ENCODE results near the gene GOLGA6A. TPM values are rescaled to one million over a fixed set of nuclear protein-coding genes. Genes with fewer than 3 reads are reported as not detected.

GOLGA6A gene
- total RNA-seq, 1 experiment from 2014 or later: not detected

- no TSS peak for BruUV-seq (replicated peaks)
- CTCF ChIA-PET: interaction anchor here (1.1 kb wide), 1 partner anchor 185 kb away, joined by 4 read pairs; no protein-coding TSS in a partner anchor
- DNase-seq: no peak
- intact Hi-C loops (cut with micrococcal nuclease; ENCODE audit: unreplicated experiment): no loop called here
- H3K36me3 Mint-ChIP-seq (ENCODE audit: insufficient read depth, unreplicated experiment): no peaks in the 10 kb centered on the region
- H3K27me3 Mint-ChIP-seq (ENCODE audit: unreplicated experiment): peaks cover 93% of the 10 kb centered on the region
- TF ChIP-seq CTCF (IDR thresholded peaks at IDR 0.05; ENCODE audit: unreplicated experiment): no peak
- H3K4me1 Mint-ChIP-seq (ENCODE audit: low read depth, unreplicated experiment): no peaks in the 10 kb centered on the region
- H3K4me3 Mint-ChIP-seq (ENCODE audit: low read depth, unreplicated experiment): no peak overlapping the region
- no peaks in the 10 kb centered on the region for H3K9me3 Mint-ChIP-seq (ENCODE audit: low read depth, unreplicated experiment)
- H3K27ac Mint-ChIP-seq (ENCODE audit: unreplicated experiment): no peak overlapping the region
These were observed 40.2 kb upstream of the GOLGA6A start for GRCh38 chr15:74122403-74123130.

DNA sequence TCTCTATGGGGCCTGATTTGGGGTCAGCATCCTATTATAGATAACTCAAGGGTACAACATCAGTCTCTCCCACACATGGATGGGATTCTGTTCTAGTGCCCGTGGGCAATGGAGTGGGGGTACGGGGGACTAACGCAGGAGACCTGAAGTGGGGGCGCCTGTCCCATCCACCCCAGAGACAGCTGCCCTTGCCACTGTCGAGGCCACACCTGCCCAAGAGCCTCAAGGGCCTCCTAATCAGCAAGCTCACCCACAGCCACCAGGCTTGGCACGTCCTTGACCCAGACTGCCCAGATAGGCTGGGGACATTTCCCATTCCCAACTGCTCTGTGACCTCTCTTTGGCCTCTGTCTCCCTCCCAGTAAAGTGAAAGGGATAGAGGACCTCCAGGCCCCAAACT, 39.5 kb upstream of the GOLGA6A start:
- no peak for DNase-seq
- H3K36me3 Mint-ChIP-seq (ENCODE audit: insufficient read depth, unreplicated experiment): no peaks in the 10 kb centered on the region
- intact Hi-C loops (cut with micrococcal nuclease; ENCODE audit: unreplicated experiment): no loop called here
- H3K4me1 Mint-ChIP-seq (ENCODE audit: low read depth, unreplicated experiment): no peaks in the 10 kb centered on the region
- CTCF ChIA-PET: interaction anchor here (1.1 kb wide), 1 partner anchor 186 kb away, joined by 4 read pairs; no protein-coding TSS in a partner anchor
- no peak overlapping the region for H3K27ac Mint-ChIP-seq (ENCODE audit: unreplicated experiment)
- peaks cover 92% of the 10 kb centered on the region for H3K27me3 Mint-ChIP-seq (ENCODE audit: unreplicated experiment)
- TF ChIP-seq CTCF (IDR thresholded peaks at IDR 0.05; ENCODE audit: unreplicated experiment): no peak
- no TSS peak for BruUV-seq (replicated peaks)
- no peak overlapping the region for H3K4me3 Mint-ChIP-seq (ENCODE audit: low read depth, unreplicated experiment)
- H3K9me3 Mint-ChIP-seq (ENCODE audit: low read depth, unreplicated experiment): no peaks in the 10 kb centered on the region

- H3K36me3 Mint-ChIP-seq (ENCODE audit: insufficient read depth, unreplicated experiment): no peaks in the 10 kb centered on the region
- no peaks in the 10 kb centered on the region for H3K9me3 Mint-ChIP-seq (ENCODE audit: low read depth, unreplicated experiment)
- no peak for TF ChIP-seq CTCF (IDR thresholded peaks at IDR 0.05; ENCODE audit: unreplicated experiment)
- H3K4me1 Mint-ChIP-seq (ENCODE audit: low read depth, unreplicated experiment): no peaks in the 10 kb centered on the region
- peaks cover 83% of the 10 kb centered on the region for H3K27me3 Mint-ChIP-seq (ENCODE audit: unreplicated experiment)
- intact Hi-C loops (cut with micrococcal nuclease; ENCODE audit: unreplicated experiment): no loop called here
- CTCF ChIA-PET: interaction anchor here (0.7 kb wide), 1 partner anchor 72 kb away, joined by 3 read pairs; no protein-coding TSS in a partner anchor
- DNase-seq: no peak
- BruUV-seq (replicated peaks): no TSS peak
- H3K4me3 Mint-ChIP-seq (ENCODE audit: low read depth, unreplicated experiment): no peak overlapping the region
- H3K27ac Mint-ChIP-seq (ENCODE audit: unreplicated experiment): no peak overlapping the region
These were observed 38.7 kb upstream of the GOLGA6A start for GRCh38 chr15:74121039-74121438.

- no TSS peak for BruUV-seq (replicated peaks)
- CTCF ChIA-PET: interaction anchor here (0.7 kb wide), 2 partner anchors 72 to 189 kb away, joined by 3 to 6 read pairs; no protein-coding TSS in a partner anchor
- Mint-ChIP-seq H3K4me3 (ENCODE audit: low read depth, unreplicated experiment) (no peak overlapping the region), H3K27ac (ENCODE audit: unreplicated experiment) (no peak overlapping the region), H3K9me3 (ENCODE audit: low read depth, unreplicated experiment) (no peaks in the 10 kb centered on the region), H3K4me1 (ENCODE audit: low read depth, unreplicated experiment) (no peaks in the 10 kb centered on the region), H3K27me3 (ENCODE audit: unreplicated experiment) (peaks cover 78% of the 10 kb centered on the region), H3K36me3 (ENCODE audit: insufficient read depth, unreplicated experiment) (no peaks in the 10 kb centered on the region)
- TF ChIP-seq CTCF (IDR thresholded peaks at IDR 0.05; ENCODE audit: unreplicated experiment): no peak
- intact Hi-C loops (cut with micrococcal nuclease; ENCODE audit: unreplicated experiment): no loop called here
- DNase-seq: no peak
These were observed 38.1 kb upstream of the GOLGA6A start for GRCh38 chr15:74120426-74120825.
